GM12878 (cell line): Measurements from ENCODE around the gene DNASE1L3. TPM values are rescaled to one million over a fixed set of nuclear protein-coding genes. Genes with fewer than 3 reads are reported as not detected.

Source experiments
- BCL3 ChIP-seq: IDR thresholded peaks from 2 replicates; pipeline ENCODE4 v1.6.1; 2011; ENCODE audit warnings: borderline replicate concordance, low read depth, mild to moderate bottlenecking, moderate library complexity, low read length; ENCODE audit not compliant: insufficient read depth, poor library complexity, severe bottlenecking
- CBX5 ChIP-seq: sonication (generic); IDR thresholded peaks from 2 replicates; pipeline ENCODE4 v1.6.1; 2016; ENCODE audit warnings: low read depth, moderate library complexity, mild to moderate bottlenecking, inconsistent platforms
- DPF2 ChIP-seq: fragments of 450-650 bp; IDR thresholded peaks from 2 replicates; pipeline ENCODE4 v1.6.1; 2017; ENCODE audit warnings: mild to moderate bottlenecking
- EGR1 ChIP-seq, 2 experiments: IDR thresholded peaks; 1 replicate in 1 of 2; 2 replicates in 1 of 2; pipeline ENCODE4 v1.6.1; 2011 to 2012; ENCODE audit warnings: low read depth in 2 of 2, low read length in 2 of 2, borderline replicate concordance in 1 of 2, mild to moderate bottlenecking in 1 of 2, moderate library complexity in 1 of 2
- ETV6 ChIP-seq, 2 experiments: fragments of 450-650 bp in 1 of 2; IDR thresholded peaks in 1 of 2; conservative IDR thresholded peaks in 1 of 2; 2 replicates each; pipeline ENCODE4 v1.6.1; 2014; ENCODE audit warnings: antibody characterized with exemption in 1 of 2, borderline replicate concordance in 1 of 2, low read depth in 1 of 2, mild to moderate bottlenecking in 1 of 2, moderate library complexity in 1 of 2
- IKZF1 ChIP-seq: fragments of 450-650 bp; conservative IDR thresholded peaks from 2 replicates; pipeline ENCODE4 v1.6.1; 2017; ENCODE audit warnings: antibody characterized with exemption, mild to moderate bottlenecking
- IKZF2 ChIP-seq, 2 experiments: fragments of 450-650 bp; IDR thresholded peaks; 2 replicates each; pipeline ENCODE4 v1.6.1; 2017; ENCODE audit warnings: mild to moderate bottlenecking in 2 of 2, moderate library complexity in 2 of 2
- NR2F1 ChIP-seq: fragments of 450-650 bp; conservative IDR thresholded peaks from 2 replicates; pipeline ENCODE4 v1.6.1; 2017; ENCODE audit warnings: mild to moderate bottlenecking
- RAD51 ChIP-seq: fragments of 450-650 bp; IDR thresholded peaks from 2 replicates; pipeline ENCODE4 v1.6.1; 2016; ENCODE audit warnings: moderate library complexity, mild to moderate bottlenecking, inconsistent platforms
- RB1 ChIP-seq: fragments of 450-650 bp; formaldehyde crosslinking; IDR thresholded peaks from 2 replicates; pipeline ENCODE4 v1.6.1; 2017; ENCODE audit warnings: mild to moderate bottlenecking, borderline replicate concordance
- RCOR1 ChIP-seq: conservative IDR thresholded peaks from 2 replicates; pipeline ENCODE4 v1.6.1; 2012; ENCODE audit warnings: low read depth, low read length, improper control_type of control experiment
- RELB ChIP-seq: fragments of 450-650 bp; IDR thresholded peaks from 2 replicates; pipeline ENCODE4 v1.6.1; 2017; ENCODE audit warnings: low read depth, mild to moderate bottlenecking, moderate library complexity
- SMARCA5 ChIP-seq: fragments of 450-650 bp; IDR thresholded peaks from 2 replicates; pipeline ENCODE4 v1.6.1; 2017; ENCODE audit warnings: mild to moderate bottlenecking
- STAT3 ChIP-seq: IDR thresholded peaks from 2 replicates; pipeline ENCODE4 v1.6.1; 2011; ENCODE audit warnings: low read depth, low read length, improper control_type of control experiment
- TAF1 ChIP-seq: IDR thresholded peaks from 2 replicates; pipeline ENCODE4 v1.6.1; 2011; ENCODE audit warnings: mild to moderate bottlenecking, low read depth, low read length, borderline replicate concordance
- YY1 ChIP-seq: IDR thresholded peaks from 2 replicates; pipeline ENCODE4 v1.6.1; 2011; ENCODE audit warnings: low read depth, mild to moderate bottlenecking, low read length
- ZNF24 ChIP-seq: fragments of 450-650 bp; IDR thresholded peaks from 2 replicates; pipeline ENCODE4 v1.6.1; 2017; ENCODE audit warnings: antibody characterized with exemption, mild to moderate bottlenecking
- ZNF384 ChIP-seq: IDR thresholded peaks from 2 replicates; pipeline ENCODE4 v1.6.1; 2012; ENCODE audit warnings: low read depth, mild to moderate bottlenecking, low read length, improper control_type of control experiment, borderline replicate concordance
- ZSCAN29 ChIP-seq: fragments of 450-650 bp; IDR thresholded peaks from 2 replicates; pipeline ENCODE4 v1.6.1; 2017; ENCODE audit warnings: mild to moderate bottlenecking, moderate library complexity
- polyA plus RNA-seq, 11 experiments: library from polyadenylated mRNA; depleted of rRNA in 4 of 11; unstranded in 6 of 11; stranded (reverse) in 5 of 11; fragments of >200 nt; fragmentation: Nextera tagmentation in 4 of 11; fragmentation: Illumina TruSeq in 1 of 11; extraction: Ambion mirVana in 4 of 11; extraction: Trizol in 1 of 11; gene quantifications; 1 replicate in 1 of 11; 2 replicates in 10 of 11; pipeline versions ENCODE4 v1.2.1 to v1.2.3, GENCODE V29; 2011 to 2016; ENCODE audit warnings: inconsistent platforms in 2 of 11, missing spikeins in 2 of 11, low read depth in 1 of 11
- total RNA-seq, 4 experiments: library from RNA; depleted of rRNA in 3 of 4; stranded (reverse); fragments of >200 nt in 3 of 4; fragmentation: Illumina TruSeq in 1 of 4; extraction: Trizol in 1 of 4; gene quantifications; 2 replicates each; pipeline versions ENCODE4 v1.2.1 to v1.2.3, GENCODE V29; 2013 to 2021
- TF ChIP-seq, protein P1 (sequence below): fragments of 450-650 bp; IDR thresholded peaks from 2 replicates; pipeline ENCODE4 v1.6.1; 2016; ENCODE audit warnings: mild to moderate bottlenecking
- TF ChIP-seq, protein P2 (sequence below): fragments of 450-650 bp; IDR thresholded peaks from 2 replicates; pipeline ENCODE4 v1.6.1; 2017; ENCODE audit warnings: mild to moderate bottlenecking
- TF ChIP-seq, protein P3 (sequence below): fragments of 450-650 bp; conservative IDR thresholded peaks from 2 replicates; pipeline ENCODE4 v1.6.1; 2017; ENCODE audit warnings: mild to moderate bottlenecking, moderate library complexity

DNASE1L3 gene
- total and polyA plus RNA-seq, 10 of the 15 experiments (the other 5 are each of a cell fraction or from before 2014, with no cell fraction given), result 3.2 to 72.1 (median 6.3) TPM

DNA sequence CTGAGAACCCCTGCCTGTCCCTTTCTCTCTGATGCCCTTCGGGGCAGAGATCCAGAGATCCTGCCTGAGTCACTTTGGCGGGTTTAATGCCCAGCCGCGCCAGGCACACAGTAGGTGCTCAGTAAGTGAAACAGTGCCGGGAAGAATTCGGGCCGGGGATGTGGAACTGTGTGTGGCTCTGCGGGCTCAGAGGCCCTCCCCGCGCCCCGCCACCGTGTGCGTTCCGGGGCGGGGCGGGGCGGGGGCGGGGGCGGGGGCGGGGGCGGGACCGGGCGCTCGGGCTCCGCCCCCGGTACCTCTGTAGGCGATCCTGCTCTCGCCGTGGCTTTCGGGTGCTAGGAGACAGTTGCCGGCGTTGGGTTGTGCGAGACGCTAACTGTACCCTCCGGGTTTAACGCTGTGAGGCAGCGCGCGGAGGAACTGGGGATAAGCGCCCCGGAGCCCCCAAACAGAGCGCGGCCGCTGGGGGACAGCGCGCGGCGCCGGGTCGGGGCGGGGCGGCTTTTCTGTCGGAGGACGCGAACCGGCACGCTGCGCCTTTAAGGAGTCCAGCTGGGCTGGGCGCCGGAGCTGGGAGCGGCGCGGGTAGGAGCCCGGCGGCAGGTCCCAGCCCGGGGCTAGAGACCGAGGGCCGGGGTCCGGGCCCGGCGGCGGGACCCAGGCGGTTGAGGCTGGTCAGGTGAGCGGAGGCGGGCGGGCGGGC is 26.6 kb upstream of the DNASE1L3 start, which contains the start of gene ABHD6 (continued):
- no peak; the same call in 1 of the 2 replicates for TF ChIP-seq RELB
- peak in 1 of 2 experiments; percentile 61; a peak in 1 of 4 replicates for TF ChIP-seq IKZF2 (IDR thresholded peaks at IDR 0.05)
- TF ChIP-seq, protein P1, sequence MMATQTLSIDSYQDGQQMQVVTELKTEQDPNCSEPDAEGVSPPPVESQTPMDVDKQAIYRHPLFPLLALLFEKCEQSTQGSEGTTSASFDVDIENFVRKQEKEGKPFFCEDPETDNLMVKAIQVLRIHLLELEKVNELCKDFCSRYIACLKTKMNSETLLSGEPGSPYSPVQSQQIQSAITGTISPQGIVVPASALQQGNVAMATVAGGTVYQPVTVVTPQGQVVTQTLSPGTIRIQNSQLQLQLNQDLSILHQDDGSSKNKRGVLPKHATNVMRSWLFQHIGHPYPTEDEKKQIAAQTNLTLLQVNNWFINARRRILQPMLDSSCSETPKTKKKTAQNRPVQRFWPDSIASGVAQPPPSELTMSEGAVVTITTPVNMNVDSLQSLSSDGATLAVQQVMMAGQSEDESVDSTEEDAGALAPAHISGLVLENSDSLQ, result no peak
- peak in 1 of 2 experiments; percentile 48; a peak in 1 of 3 replicates for TF ChIP-seq EGR1 (IDR thresholded peaks at IDR 0.05; ENCODE audit: borderline replicate concordance in 1 of 2, low read depth in 2 of 2, low read length in 2 of 2)
- peak; percentile 34; the same call in 1 of the 2 replicates for TF ChIP-seq ZSCAN29
- no peak for TF ChIP-seq ETV6 (conservative IDR thresholded peaks at IDR 0.05 in 1 of 2, IDR thresholded peaks at IDR 0.05 in 1 of 2; ENCODE audit: borderline replicate concordance in 1 of 2, low read depth in 1 of 2)
- TF ChIP-seq, protein P2, sequence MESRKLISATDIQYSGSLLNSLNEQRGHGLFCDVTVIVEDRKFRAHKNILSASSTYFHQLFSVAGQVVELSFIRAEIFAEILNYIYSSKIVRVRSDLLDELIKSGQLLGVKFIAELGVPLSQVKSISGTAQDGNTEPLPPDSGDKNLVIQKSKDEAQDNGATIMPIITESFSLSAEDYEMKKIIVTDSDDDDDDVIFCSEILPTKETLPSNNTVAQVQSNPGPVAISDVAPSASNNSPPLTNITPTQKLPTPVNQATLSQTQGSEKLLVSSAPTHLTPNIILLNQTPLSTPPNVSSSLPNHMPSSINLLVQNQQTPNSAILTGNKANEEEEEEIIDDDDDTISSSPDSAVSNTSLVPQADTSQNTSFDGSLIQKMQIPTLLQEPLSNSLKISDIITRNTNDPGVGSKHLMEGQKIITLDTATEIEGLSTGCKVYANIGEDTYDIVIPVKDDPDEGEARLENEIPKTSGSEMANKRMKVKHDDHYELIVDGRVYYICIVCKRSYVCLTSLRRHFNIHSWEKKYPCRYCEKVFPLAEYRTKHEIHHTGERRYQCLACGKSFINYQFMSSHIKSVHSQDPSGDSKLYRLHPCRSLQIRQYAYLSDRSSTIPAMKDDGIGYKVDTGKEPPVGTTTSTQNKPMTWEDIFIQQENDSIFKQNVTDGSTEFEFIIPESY, result no peak
- peak; percentile 98 for TF ChIP-seq NR2F1
- 0 out of 2 replicates have a peak, but pooled peaks have one; percentile 13 for TF ChIP-seq TAF1
- TF ChIP-seq BCL3, result no peak
- TF ChIP-seq YY1, result 0 out of 2 replicates have a peak, but pooled peaks have one; percentile 24
- peak; percentile 72 for TF ChIP-seq DPF2
- TF ChIP-seq IKZF1, result 0 out of 2 replicates have a peak, but pooled peaks have one; percentile 21
- peak; percentile 25; the same call in 1 of the 2 replicates for TF ChIP-seq ZNF24
- TF ChIP-seq, protein P3, sequence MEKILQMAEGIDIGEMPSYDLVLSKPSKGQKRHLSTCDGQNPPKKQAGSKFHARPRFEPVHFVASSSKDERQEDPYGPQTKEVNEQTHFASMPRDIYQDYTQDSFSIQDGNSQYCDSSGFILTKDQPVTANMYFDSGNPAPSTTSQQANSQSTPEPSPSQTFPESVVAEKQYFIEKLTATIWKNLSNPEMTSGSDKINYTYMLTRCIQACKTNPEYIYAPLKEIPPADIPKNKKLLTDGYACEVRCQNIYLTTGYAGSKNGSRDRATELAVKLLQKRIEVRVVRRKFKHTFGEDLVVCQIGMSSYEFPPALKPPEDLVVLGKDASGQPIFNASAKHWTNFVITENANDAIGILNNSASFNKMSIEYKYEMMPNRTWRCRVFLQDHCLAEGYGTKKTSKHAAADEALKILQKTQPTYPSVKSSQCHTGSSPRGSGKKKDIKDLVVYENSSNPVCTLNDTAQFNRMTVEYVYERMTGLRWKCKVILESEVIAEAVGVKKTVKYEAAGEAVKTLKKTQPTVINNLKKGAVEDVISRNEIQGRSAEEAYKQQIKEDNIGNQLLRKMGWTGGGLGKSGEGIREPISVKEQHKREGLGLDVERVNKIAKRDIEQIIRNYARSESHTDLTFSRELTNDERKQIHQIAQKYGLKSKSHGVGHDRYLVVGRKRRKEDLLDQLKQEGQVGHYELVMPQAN, result peak; percentile 70
- TF ChIP-seq ZNF384, result no peak
- TF ChIP-seq SMARCA5, result peak; percentile 70
- peak; percentile 67; the same call in 1 of the 2 replicates for TF ChIP-seq RB1
- 0 out of 2 replicates have a peak, but pooled peaks have one; percentile 49 for TF ChIP-seq RCOR1
- TF ChIP-seq STAT3, result no peak
- TF ChIP-seq CBX5, result peak; percentile 88
- no peak for TF ChIP-seq RAD51
